ENCODE results near the gene SLC6A19. TPM values are rescaled to one million over a fixed set of nuclear protein-coding genes. Genes with fewer than 3 reads are reported as not detected.

Gene SLC6A19
- total and polyA plus RNA-seq, 10 of the 15 experiments (the other 5 are each of a cell fraction or from before 2014, with no cell fraction given): 0.01 to 0.03 TPM; not detected in 8

- Histone ChIP-seq H3K36me3 (ENCODE audit: control insufficient read depth in 2 of 2, insufficient read depth in 2 of 2, low read length in 1 of 2) (no peaks in the 10 kb centered on the region), H4K20me1 (ENCODE audit: control insufficient read depth, insufficient read depth) (no peaks in the 10 kb centered on the region; the same call in 1 of the 2 replicates), H2AFZ (ENCODE audit: control insufficient read depth, low read depth, low read length) (no peak overlapping the region), H3K4me1 (ENCODE audit: control insufficient read depth, insufficient read depth, low read length) (no peaks in the 10 kb centered on the region), H3K4me2 (ENCODE audit: control insufficient read depth, insufficient read depth) (no peak overlapping the region), H3K79me2 (ENCODE audit: control insufficient read depth, insufficient read depth, low read length) (no peaks in the 10 kb centered on the region), H3K27me3 (replicated peaks in 1 of 2; ENCODE audit: control insufficient read depth in 2 of 2, insufficient read depth in 2 of 2, low read length in 1 of 2) (no peaks in the 10 kb centered on the region), H3K27ac (ENCODE audit: control insufficient read depth, insufficient read depth) (no peak overlapping the region), H3K9ac (ENCODE audit: control insufficient read depth, insufficient read depth, low read length) (no peak overlapping the region), H3K9me3 (replicated peaks; ENCODE audit: control insufficient read depth, insufficient read depth, low read length) (no peaks in the 10 kb centered on the region), H3K4me3 (no peak overlapping the region)
- ChIA-PET RAD21 (ENCODE audit: unreplicated experiment) (no interaction called here), SMC1A (ENCODE audit: uncharacterized antibody, unreplicated experiment) (no interaction called here), POLR2A (no interaction called here), CTCF (interaction anchor here (0.6 kb wide), 1 partner anchor 137 kb away, joined by 3 read pairs; no protein-coding TSS in a partner anchor)
- intact Hi-C loops (cut with micrococcal nuclease; ENCODE audit: unreplicated experiment): no loop called here
- TF ChIP-seq SIN3A (IDR thresholded peaks at IDR 0.05; ENCODE audit: low read depth, low read length) (no peak), ZSCAN29 (IDR thresholded peaks at IDR 0.05) (no peak)
- FAIRE-seq (no peak), DNase-seq (ENCODE audit: low read depth, low spot score) (no peak), ATAC-seq (no peak)
- BruUV-seq (replicated peaks): no TSS peak
- WGBS (ENCODE audit: insufficient coverage, insufficient replicate concordance, low lambda C conversion rate, missing lambda C conversion rate): 64% methylated on average over 24 of the region's 25 CpGs
- in situ Hi-C loops (cut with MboI): no loop called here
Observed at GRCh38 chr5:1203968-1204692, 2.7 kb downstream of the SLC6A19 start.

GRCh38 chr5:1204693-1205242 is 3.4 kb downstream of the SLC6A19 start:
- FAIRE-seq (no peak), DNase-seq (ENCODE audit: low read depth, low spot score) (no peak), ATAC-seq (no peak)
- ChIA-PET POLR2A (no interaction called here), RAD21 (ENCODE audit: unreplicated experiment) (no interaction called here), CTCF (interaction anchor here (0.6 kb wide), 1 partner anchor 136 kb away, joined by 3 read pairs; no protein-coding TSS in a partner anchor), SMC1A (ENCODE audit: uncharacterized antibody, unreplicated experiment) (no interaction called here)
- intact Hi-C loops (cut with micrococcal nuclease; ENCODE audit: unreplicated experiment): no loop called here
- Histone ChIP-seq H3K27me3 (replicated peaks in 1 of 2; ENCODE audit: control insufficient read depth in 2 of 2, insufficient read depth in 2 of 2, low read length in 1 of 2) (no peaks in the 10 kb centered on the region), H3K9me3 (replicated peaks; ENCODE audit: control insufficient read depth, insufficient read depth, low read length) (no peaks in the 10 kb centered on the region), H3K4me3 (no peak overlapping the region), H3K79me2 (ENCODE audit: control insufficient read depth, insufficient read depth, low read length) (no peaks in the 10 kb centered on the region), H3K36me3 (ENCODE audit: control insufficient read depth in 2 of 2, insufficient read depth in 2 of 2, low read length in 1 of 2) (no peaks in the 10 kb centered on the region), H4K20me1 (ENCODE audit: control insufficient read depth, insufficient read depth) (no peaks in the 10 kb centered on the region; the same call in 1 of the 2 replicates), H3K9ac (ENCODE audit: control insufficient read depth, insufficient read depth, low read length) (no peak overlapping the region), H3K27ac (ENCODE audit: control insufficient read depth, insufficient read depth) (no peak overlapping the region), H3K4me1 (ENCODE audit: control insufficient read depth, insufficient read depth, low read length) (no peaks in the 10 kb centered on the region), H2AFZ (ENCODE audit: control insufficient read depth, low read depth, low read length) (no peak overlapping the region), H3K4me2 (ENCODE audit: control insufficient read depth, insufficient read depth) (no peak overlapping the region)
- 22% methylated on average over 18 of the region's 18 CpGs for WGBS (ENCODE audit: insufficient coverage, insufficient replicate concordance, low lambda C conversion rate, missing lambda C conversion rate)
- in situ Hi-C loops (cut with MboI): no loop called here
- BruUV-seq (replicated peaks): no TSS peak
- no peak for TF ChIP-seq JUNB (IDR thresholded peaks at IDR 0.05)
- no peak for TF ChIP-seq REST (IDR thresholded peaks at IDR 0.05; ENCODE audit: low read depth, low read length)
- TF ChIP-seq CREM (IDR thresholded peaks at IDR 0.05; ENCODE audit: low read depth): no peak
- no peak for TF ChIP-seq HDAC2 (IDR thresholded peaks at IDR 0.05)
- no peak for TF ChIP-seq PAX5 (IDR thresholded peaks at IDR 0.05; ENCODE audit: borderline replicate concordance, low read depth, low read length)
- TF ChIP-seq RELB (IDR thresholded peaks at IDR 0.05; ENCODE audit: low read depth): no peak
- no peak for TF ChIP-seq RELA (IDR thresholded peaks at IDR 0.05; ENCODE audit: borderline replicate concordance, partially characterized antibody)
- TF ChIP-seq MLLT1 (IDR thresholded peaks at IDR 0.05): no peak
- no peak for TF ChIP-seq POLR2A (IDR thresholded peaks at IDR 0.05; ENCODE audit: low read depth, low read length)

All from GM12878 (cell line).